ENCODE data around the gene NR1D1.
A peak's percentile ranks its signal among the peaks of the same experiment; 100 is the strongest.
"Not testable (repeated sequence)": the region's sequence is repeated elsewhere in the genome, so short reads cannot be mapped to it uniquely, and the experiment has no call there.

The NR1D1 gene

GRCh38 chr17:40100419-40100668 lies at the start of gene NR1D1:
NR1D1 (minus strand) TSS chr17:40100589; CDS start chr17:40100094, 495 bp downstream.
- no peak for DNase-seq

GRCh38 chr17:40148527-40148926 lies 48.1 kb upstream of the NR1D1 start:
- DNase-seq, result no peak

- no peak for DNase-seq
These were observed 45.1 kb upstream of the NR1D1 start for GRCh38 chr17:40145476-40145875.

GRCh38 chr17:40143166-40143565 lies 42.8 kb upstream of the NR1D1 start:
- not testable (repeated sequence) for DNase-seq

- no peak for DNase-seq
These were observed 39.2 kb upstream of the NR1D1 start for GRCh38 chr17:40139566-40140058.

GRCh38 chr17:40135817-40136216 lies 35.4 kb upstream of the NR1D1 start:
- no peak for DNase-seq

- DNase-seq, result no peak
These were observed 33.8 kb upstream of the NR1D1 start for GRCh38 chr17:40134184-40134583.

GRCh38 chr17:40130352-40131042 lies 30.1 kb upstream of the NR1D1 start:
- no peak for DNase-seq

GRCh38 chr17:40129498-40129897 lies 29.1 kb upstream of the NR1D1 start:
- no peak for DNase-seq

- DNase-seq, result peak; percentile 51
These were observed 24.1 kb upstream of the NR1D1 start for GRCh38 chr17:40124279-40125141.

GRCh38 chr17:40123811-40124114 lies 23.4 kb upstream of the NR1D1 start:
- no peak for DNase-seq

GRCh38 chr17:40122999-40123810 lies 22.8 kb upstream of the NR1D1 start:
- DNase-seq, result no peak

- no peak for DNase-seq
These were observed 22.0 kb upstream of the NR1D1 start for GRCh38 chr17:40122136-40122998.

- peak; percentile 33 for DNase-seq
These were observed 21.1 kb upstream of the NR1D1 start, which contains the start of gene MSL1 for GRCh38 chr17:40121181-40122135. MSL1 (plus strand) TSS chr17:40121971; CDS start chr17:40122613, 642 bp downstream.

- no peak for DNase-seq
These were observed 14.7 kb upstream of the NR1D1 start for GRCh38 chr17:40115101-40115436.

- DNase-seq, result peak; percentile 62
These were observed 13.5 kb upstream of the NR1D1 start for GRCh38 chr17:40113907-40114245.

- peak; percentile 84 for DNase-seq
These were observed 12.9 kb upstream of the NR1D1 start for GRCh38 chr17:40113110-40113906.

GRCh38 chr17:40112718-40113109 lies 12.3 kb upstream of the NR1D1 start:
- no peak for DNase-seq

- no peak for DNase-seq
These were observed 11.9 kb upstream of the NR1D1 start for GRCh38 chr17:40112191-40112711.

Data from kidney glomerular epithelial cell (primary cell).